GM12878 (cell line): ENCODE data around the gene TSSK3. TPM values are rescaled to one million over a fixed set of nuclear protein-coding genes. Genes with fewer than 3 reads are reported as not detected.

Experiments
- ASH2L ChIP-seq: fragments of 300-600, 200-600 bp; sonication (generic); IDR thresholded peaks from 2 replicates; pipeline ENCODE4 v1.6.1; 2017; ENCODE audit warnings: low read depth, mild to moderate bottlenecking, borderline replicate concordance
- ATF2 ChIP-seq: IDR thresholded peaks from 2 replicates; pipeline ENCODE4 v1.6.1; 2012; ENCODE audit warnings: low read length, inconsistent platforms
- CHD4 ChIP-seq: fragments of 200-600 bp; sonication (generic); IDR thresholded peaks from 2 replicates; pipeline ENCODE4 v1.6.1; 2016; ENCODE audit warnings: mild to moderate bottlenecking
- LARP7 ChIP-seq: fragments of 450-650 bp; IDR thresholded peaks from 2 replicates; pipeline ENCODE4 v1.6.1; 2017; ENCODE audit warnings: mild to moderate bottlenecking
- TAF1 ChIP-seq: IDR thresholded peaks from 2 replicates; pipeline ENCODE4 v1.6.1; 2011; ENCODE audit warnings: mild to moderate bottlenecking, low read depth, low read length, borderline replicate concordance
- ZBTB4 ChIP-seq: fragments of 450-650 bp; formaldehyde crosslinking; IDR thresholded peaks from 2 replicates; pipeline ENCODE4 v1.4.0; 2022; ENCODE audit warnings: mild to moderate bottlenecking, moderate library complexity
- ZNF207 ChIP-seq: fragments of 450-650 bp; IDR thresholded peaks from 2 replicates; pipeline ENCODE4 v1.6.1; 2014; ENCODE audit warnings: antibody characterized with exemption, mild to moderate bottlenecking, borderline replicate concordance
- ZNF592 ChIP-seq: fragments of 450-650 bp; IDR thresholded peaks from 2 replicates; pipeline ENCODE4 v1.6.1; 2017; ENCODE audit warnings: mild to moderate bottlenecking, moderate library complexity
- polyA plus RNA-seq, 11 experiments: library from polyadenylated mRNA; depleted of rRNA in 4 of 11; unstranded in 6 of 11; stranded (reverse) in 5 of 11; fragments of >200 nt; fragmentation: Nextera tagmentation in 4 of 11; fragmentation: Illumina TruSeq in 1 of 11; extraction: Ambion mirVana in 4 of 11; extraction: Trizol in 1 of 11; gene quantifications; 1 replicate in 1 of 11; 2 replicates in 10 of 11; pipeline versions ENCODE4 v1.2.1 to v1.2.3, GENCODE V29; 2011 to 2016; ENCODE audit warnings: inconsistent platforms in 2 of 11, missing spikeins in 2 of 11, low read depth in 1 of 11
- total RNA-seq, 4 experiments: library from RNA; depleted of rRNA in 3 of 4; stranded (reverse); fragments of >200 nt in 3 of 4; fragmentation: Illumina TruSeq in 1 of 4; extraction: Trizol in 1 of 4; gene quantifications; 2 replicates each; pipeline versions ENCODE4 v1.2.1 to v1.2.3, GENCODE V29; 2013 to 2021
- TF ChIP-seq, protein P1 (sequence below): IDR thresholded peaks from 2 replicates; pipeline ENCODE4 v1.6.1; 2012; ENCODE audit warnings: mild to moderate bottlenecking, low read depth, low read length
- TF ChIP-seq, protein P2 (sequence below): fragments of 150-350 bp; IDR thresholded peaks from 2 replicates; pipeline ENCODE4 v1.6.1; 2016; ENCODE audit warnings: low read depth, low read length

Gene TSSK3
- total and polyA plus RNA-seq, 10 of the 15 experiments (the other 5 are each of a cell fraction or from before 2014, with no cell fraction given), result 0.42 to 0.82 (median 0.60) TPM

DNA sequence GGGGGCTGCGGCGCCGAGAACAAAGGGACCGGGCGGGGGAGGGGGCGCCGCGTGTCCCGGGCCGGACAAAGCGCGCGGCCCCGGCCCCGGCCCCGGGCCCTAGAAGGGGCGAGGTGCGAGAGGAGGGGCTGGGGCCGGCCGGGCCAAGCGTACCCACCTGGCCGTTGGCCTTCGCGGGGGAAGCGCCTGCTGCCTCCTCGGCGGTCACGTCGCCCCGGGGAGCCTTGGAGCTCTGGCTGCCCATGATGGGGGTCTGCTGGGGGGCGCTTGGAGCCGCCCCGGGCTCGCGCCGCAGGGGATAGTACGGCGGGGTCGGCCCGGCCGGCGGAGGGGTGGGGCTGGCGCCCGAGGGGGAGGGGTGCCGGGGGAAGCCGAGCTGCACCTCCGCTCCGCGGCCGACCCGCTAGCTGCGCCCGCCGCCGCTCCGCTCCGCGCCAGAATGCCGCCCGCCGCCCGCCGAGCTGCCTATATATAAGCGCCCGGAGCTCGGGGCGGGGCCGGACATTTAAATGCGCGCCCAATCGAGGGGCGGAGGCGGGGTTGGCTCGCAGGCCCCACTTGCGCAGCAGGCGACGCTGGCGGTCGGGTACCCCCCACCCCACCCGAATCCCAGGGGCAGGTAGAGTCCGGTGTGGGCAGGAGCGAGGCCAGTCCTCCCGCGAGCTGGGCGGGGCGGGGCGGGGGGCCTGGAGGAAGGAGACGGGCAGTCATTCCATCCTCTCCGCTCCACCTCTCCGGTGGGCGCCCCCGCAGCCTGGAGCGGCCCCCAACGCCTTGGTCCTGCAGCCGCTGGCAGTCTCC is 26.3 kb upstream of the TSSK3 start, which contains the start of gene MARCKSL1 (continued):
- TF ChIP-seq, protein P1, sequence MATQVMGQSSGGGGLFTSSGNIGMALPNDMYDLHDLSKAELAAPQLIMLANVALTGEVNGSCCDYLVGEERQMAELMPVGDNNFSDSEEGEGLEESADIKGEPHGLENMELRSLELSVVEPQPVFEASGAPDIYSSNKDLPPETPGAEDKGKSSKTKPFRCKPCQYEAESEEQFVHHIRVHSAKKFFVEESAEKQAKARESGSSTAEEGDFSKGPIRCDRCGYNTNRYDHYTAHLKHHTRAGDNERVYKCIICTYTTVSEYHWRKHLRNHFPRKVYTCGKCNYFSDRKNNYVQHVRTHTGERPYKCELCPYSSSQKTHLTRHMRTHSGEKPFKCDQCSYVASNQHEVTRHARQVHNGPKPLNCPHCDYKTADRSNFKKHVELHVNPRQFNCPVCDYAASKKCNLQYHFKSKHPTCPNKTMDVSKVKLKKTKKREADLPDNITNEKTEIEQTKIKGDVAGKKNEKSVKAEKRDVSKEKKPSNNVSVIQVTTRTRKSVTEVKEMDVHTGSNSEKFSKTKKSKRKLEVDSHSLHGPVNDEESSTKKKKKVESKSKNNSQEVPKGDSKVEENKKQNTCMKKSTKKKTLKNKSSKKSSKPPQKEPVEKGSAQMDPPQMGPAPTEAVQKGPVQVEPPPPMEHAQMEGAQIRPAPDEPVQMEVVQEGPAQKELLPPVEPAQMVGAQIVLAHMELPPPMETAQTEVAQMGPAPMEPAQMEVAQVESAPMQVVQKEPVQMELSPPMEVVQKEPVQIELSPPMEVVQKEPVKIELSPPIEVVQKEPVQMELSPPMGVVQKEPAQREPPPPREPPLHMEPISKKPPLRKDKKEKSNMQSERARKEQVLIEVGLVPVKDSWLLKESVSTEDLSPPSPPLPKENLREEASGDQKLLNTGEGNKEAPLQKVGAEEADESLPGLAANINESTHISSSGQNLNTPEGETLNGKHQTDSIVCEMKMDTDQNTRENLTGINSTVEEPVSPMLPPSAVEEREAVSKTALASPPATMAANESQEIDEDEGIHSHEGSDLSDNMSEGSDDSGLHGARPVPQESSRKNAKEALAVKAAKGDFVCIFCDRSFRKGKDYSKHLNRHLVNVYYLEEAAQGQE, result peak; percentile 41; the same call in 1 of the 2 replicates
- TF ChIP-seq ASH2L, result no peak
- TF ChIP-seq CHD4, result no peak
- TF ChIP-seq ZBTB4 (CRISPR knock-in tag), result no peak
- TF ChIP-seq TAF1, result peak; percentile 94; the same call in 1 of the 2 replicates
- no peak for TF ChIP-seq ATF2
- TF ChIP-seq, protein P2, sequence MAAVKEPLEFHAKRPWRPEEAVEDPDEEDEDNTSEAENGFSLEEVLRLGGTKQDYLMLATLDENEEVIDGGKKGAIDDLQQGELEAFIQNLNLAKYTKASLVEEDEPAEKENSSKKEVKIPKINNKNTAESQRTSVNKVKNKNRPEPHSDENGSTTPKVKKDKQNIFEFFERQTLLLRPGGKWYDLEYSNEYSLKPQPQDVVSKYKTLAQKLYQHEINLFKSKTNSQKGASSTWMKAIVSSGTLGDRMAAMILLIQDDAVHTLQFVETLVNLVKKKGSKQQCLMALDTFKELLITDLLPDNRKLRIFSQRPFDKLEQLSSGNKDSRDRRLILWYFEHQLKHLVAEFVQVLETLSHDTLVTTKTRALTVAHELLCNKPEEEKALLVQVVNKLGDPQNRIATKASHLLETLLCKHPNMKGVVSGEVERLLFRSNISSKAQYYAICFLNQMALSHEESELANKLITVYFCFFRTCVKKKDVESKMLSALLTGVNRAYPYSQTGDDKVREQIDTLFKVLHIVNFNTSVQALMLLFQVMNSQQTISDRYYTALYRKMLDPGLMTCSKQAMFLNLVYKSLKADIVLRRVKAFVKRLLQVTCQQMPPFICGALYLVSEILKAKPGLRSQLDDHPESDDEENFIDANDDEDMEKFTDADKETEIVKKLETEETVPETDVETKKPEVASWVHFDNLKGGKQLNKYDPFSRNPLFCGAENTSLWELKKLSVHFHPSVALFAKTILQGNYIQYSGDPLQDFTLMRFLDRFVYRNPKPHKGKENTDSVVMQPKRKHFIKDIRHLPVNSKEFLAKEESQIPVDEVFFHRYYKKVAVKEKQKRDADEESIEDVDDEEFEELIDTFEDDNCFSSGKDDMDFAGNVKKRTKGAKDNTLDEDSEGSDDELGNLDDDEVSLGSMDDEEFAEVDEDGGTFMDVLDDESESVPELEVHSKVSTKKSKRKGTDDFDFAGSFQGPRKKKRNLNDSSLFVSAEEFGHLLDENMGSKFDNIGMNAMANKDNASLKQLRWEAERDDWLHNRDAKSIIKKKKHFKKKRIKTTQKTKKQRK, result no peak
- TF ChIP-seq ZNF592, result no peak
- no peak for TF ChIP-seq ZNF207
- peak; percentile 46; the same call in 1 of the 2 replicates for TF ChIP-seq LARP7
